AG09319 (cell line): Measurements from ENCODE around the gene DCDC2C.

Source experiments
- DNase-seq: peaks from one replicate; pipeline ENCODE4 v3.0.0-alpha.2; 2010; ENCODE audit warnings: low read depth; ENCODE audit errors: extremely low read depth
- TF ChIP-seq, protein P1 (sequence below): IDR thresholded peaks from 2 replicates; pipeline ENCODE4 v1.5.1; 2011; ENCODE audit warnings: low read depth, mild to moderate bottlenecking, inconsistent platforms, low read length, moderate library complexity

Gene DCDC2C

DNA sequence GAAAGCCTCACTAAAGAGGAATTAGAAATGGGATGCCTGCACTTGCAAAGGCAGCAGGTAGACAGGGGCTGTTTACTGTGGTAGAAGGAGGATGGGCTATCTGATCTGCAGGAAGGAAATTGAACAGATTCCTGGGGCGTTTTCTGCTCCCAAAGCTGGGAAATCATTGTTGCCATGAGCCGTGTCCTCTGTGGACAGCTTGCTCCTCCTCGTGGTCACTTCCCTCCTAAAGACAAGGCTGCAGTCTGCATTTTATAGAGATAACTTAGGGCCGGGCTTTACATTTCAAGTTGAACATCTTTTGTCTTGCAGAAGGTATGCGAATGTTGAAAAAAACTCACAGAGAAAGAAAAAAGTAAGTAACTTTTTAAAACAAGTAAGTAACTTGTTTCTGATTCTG lies 50.9 kb downstream of the DCDC2C start:
- no peak for DNase-seq
- TF ChIP-seq, protein P1, sequence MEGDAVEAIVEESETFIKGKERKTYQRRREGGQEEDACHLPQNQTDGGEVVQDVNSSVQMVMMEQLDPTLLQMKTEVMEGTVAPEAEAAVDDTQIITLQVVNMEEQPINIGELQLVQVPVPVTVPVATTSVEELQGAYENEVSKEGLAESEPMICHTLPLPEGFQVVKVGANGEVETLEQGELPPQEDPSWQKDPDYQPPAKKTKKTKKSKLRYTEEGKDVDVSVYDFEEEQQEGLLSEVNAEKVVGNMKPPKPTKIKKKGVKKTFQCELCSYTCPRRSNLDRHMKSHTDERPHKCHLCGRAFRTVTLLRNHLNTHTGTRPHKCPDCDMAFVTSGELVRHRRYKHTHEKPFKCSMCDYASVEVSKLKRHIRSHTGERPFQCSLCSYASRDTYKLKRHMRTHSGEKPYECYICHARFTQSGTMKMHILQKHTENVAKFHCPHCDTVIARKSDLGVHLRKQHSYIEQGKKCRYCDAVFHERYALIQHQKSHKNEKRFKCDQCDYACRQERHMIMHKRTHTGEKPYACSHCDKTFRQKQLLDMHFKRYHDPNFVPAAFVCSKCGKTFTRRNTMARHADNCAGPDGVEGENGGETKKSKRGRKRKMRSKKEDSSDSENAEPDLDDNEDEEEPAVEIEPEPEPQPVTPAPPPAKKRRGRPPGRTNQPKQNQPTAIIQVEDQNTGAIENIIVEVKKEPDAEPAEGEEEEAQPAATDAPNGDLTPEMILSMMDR, result no peak

DNA sequence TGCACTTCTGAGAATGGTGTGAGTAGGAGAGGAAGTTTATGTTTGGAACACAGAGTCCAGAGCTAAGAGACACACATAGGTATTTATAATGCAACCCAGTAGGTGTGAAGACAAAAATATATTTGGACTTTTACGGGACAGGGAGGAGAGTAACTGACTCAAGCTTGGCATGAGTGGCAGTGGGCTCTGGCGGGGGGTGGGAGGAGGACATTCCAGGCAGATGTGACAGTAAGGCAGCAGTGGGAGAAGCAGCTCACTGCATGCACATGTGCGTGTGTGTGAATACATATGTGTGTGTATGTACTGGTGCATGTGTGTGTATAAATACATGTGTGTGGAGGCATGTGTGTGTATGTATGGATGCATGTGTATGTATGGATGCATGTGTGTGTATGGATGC lies 51.4 kb downstream of the DCDC2C start:
- DNase-seq, result no peak

DNA sequence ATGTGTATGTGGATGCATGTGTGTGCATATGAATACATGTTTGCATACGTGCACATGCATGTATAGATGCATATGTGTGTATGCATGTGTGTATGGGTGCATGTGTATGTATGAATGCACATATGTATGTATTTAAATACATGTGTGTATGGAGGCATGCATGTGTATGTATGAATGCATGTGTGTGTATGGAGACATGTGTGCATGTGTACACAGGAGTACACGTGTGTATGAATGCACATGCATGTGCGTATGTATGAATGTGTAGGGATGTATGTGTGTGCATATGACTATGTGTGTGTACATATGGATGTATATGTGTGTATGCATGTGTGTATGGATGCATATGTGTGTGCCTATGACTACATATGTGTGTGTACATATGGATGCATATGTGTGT lies 51.9 kb downstream of the DCDC2C start:
- no peak for DNase-seq
- TF ChIP-seq, protein P1, result no peak

More for the DNA sequence above, 51.4 kb downstream of the DCDC2C start:
- TF ChIP-seq, protein P1, result no peak

DNA sequence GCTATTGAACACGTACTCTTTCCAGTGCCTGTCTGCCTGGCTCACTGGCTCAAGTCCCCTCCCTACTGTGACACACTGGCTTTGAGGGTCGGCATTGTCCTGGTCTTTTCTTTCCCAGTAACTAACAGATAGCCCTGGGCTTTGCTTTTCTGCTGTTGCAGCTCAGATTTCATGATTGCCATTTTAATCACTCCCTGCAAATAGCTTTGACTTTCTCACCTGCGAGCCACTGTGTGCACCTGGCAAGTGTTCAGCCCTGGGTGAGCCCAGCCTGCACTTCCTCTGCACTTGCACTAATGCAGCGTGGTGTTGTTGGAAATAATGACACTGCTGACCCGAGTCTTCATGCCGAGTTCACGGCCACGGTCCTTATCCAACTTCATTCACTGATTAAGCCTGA lies 52.9 kb downstream of the DCDC2C start:
- TF ChIP-seq, protein P1, result no peak
- no peak for DNase-seq

DNA sequence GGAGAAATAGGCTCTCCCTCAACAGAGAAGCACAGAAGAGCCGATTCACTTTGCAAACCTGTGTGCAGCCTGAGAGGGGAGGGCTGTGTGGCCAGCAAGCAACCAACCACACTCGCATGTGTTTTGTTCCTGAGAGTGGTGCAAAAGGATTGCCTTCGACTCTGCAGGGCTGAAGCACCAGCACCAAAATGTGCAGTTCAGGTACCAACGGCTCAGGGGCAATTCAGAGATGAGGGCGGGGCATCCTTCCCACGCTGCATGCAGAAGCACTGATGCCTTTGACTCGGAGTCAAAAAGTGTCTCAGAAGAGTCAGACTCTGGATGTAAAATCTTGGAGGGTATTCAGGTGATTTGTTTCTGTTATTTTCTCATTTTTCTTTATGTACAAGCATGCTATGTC lies 55.5 kb downstream of the DCDC2C start:
- DNase-seq, result no peak
- TF ChIP-seq, protein P1, result no peak

DNA sequence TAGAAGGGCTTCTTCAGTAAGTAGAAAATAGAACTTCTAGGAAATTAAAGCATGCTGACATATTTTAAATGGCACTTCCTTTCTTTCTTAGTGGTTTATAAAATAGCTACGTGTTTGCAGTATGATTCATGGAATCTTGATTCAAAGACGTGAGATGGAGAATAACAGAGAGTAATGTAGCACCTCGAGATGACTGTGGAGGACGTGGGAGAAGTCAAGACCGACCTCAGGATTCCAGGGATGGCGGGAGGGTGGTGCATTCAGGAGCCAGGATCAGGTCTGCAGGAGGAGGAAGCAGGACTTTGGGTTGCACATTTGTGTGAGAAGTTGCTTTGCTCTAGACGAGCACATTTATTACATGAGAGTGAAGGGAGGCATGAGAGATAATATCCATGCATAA lies 56.0 kb downstream of the DCDC2C start:
- no peak for DNase-seq
- TF ChIP-seq, protein P1, result no peak

DNA sequence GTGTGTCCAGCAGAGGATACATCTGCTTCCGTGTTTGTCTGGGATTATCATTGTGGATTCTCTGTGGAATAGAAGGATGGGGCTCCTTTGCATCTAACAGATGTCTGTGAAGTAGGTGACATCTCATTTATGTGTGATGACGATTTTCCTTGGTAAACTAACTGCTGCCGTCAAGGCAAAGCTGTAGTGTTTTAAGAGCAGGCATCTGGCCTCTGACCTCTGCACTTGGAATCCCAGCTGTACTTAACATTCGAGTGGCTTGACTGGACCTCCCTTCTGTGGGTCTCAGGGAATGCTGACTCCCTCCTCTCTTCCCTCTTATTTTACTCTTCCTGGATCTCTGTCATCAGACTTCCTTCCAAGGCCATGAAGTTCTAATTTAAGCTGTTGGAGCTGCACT lies 56.4 kb downstream of the DCDC2C start:
- no peak for DNase-seq
- TF ChIP-seq, protein P1, result no peak

DNA sequence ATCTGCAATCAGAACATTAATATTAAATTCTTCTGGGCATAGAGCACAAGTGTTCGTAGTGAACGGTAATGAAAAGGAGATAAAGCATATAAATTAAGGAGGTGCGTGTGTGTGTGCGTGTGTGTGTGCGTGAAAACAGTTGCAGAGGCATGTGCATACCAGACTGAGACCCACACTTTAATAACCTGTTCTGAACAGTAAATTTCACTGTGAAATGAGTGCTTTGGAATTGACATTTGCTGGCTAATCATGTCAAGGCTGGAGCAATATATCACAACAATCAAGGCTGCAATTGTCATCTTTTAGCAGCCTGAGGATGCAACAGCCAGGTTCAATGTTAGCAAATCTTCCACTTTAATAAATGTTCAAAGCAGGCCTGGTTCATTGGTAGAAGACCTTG lies 57.9 kb downstream of the DCDC2C start:
- TF ChIP-seq, protein P1, result no peak
- no peak for DNase-seq
